Cardiac septum (tissue), 1 donor: Measurements from ENCODE around the gene ASB2. TPM values are rescaled to one million over a fixed set of nuclear protein-coding genes. Genes with fewer than 3 reads are reported as not detected.

Experiments used
- DNase-seq: peaks from one replicate; pipeline ENCODE4 v3.0.0-alpha.2; 2020; ENCODE audit warnings: low spot score
- intact Hi-C: fragments of 100-400 bp; cut with DNase I; formaldehyde crosslinking; loops from one replicate; pipeline ENCODE4 v1.14.0; 2022
- total RNA-seq: library from RNA; stranded (reverse); fragmentation: NEBNext Ultra II Directional; extraction: Animal tissue kit (Norgen Biotek cat#: 25700); gene quantifications from one replicate; pipeline ENCODE4 v1.2.1, GENCODE V29; 2021
- donor health status: DM: no; HTN: no; CAD: no.

ASB2 gene
- total RNA-seq, 1 donor from 2014 or later = 156 TPM

- DNase-seq = no peak
- intact Hi-C loops = no loop called here
These were observed 10.4 kb downstream of the ASB2 start for GRCh38 chr14:93965946-93966474.

- no peak for DNase-seq
- intact Hi-C loops = no loop called here
These were observed 11.0 kb downstream of the ASB2 start for GRCh38 chr14:93965287-93965821.

GRCh38 chr14:93964820-93965286, 11.5 kb downstream of the ASB2 start:
- DNase-seq = no peak
- intact Hi-C loops = no loop called here

GRCh38 chr14:93964281-93964680, 12.1 kb downstream of the ASB2 start:
- DNase-seq = no peak
- intact Hi-C loops = no loop called here

GRCh38 chr14:93963692-93964091, 12.7 kb downstream of the ASB2 start:
- DNase-seq = no peak
- intact Hi-C loops = no loop called here

DNA sequence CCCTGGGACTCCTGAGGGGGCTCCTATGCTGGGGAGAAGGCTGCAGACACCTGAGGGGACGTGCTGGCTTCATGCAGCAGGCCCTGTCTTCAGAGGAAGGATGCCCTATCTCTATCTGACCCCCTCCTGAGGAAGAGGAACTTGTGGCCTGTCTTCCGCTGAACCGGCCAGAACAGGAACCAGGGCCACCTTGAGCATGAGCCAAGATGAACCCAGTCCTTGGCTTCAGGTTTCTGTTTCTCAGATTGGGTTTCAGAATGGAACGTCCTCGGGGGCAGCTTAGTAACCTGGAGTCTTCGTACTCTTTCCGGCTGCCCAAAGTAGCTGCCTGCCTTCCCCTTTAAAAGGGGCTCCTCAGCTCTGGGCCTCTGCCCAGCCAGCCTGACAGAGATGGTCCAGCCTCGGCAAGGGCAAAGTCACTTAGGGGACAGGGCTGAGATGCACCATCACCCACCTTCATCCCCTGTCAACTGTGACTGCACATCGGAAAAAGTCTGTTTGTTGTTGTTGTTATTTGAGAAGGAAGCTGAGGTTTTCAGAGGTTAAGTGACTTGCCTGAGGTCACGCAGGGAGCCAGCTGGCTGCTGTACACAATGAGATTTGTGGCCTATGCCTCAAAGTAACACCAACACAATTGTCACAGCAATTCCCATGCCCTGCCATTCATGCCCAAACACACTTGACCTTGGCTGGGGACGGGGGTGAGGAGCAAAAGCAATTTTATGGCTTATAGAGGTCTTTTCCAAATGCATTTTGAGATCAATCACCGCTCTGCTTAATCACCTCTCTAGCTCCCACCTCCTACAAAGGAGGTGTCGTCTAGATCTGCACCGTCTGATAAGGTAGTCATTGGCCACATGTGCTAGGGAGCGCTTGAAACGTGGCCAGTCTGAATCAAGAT, 13.4 kb downstream of the ASB2 start:
- no peak for DNase-seq
- intact Hi-C loops = no loop called here

- intact Hi-C loops = no loop called here
- no peak for DNase-seq
These were observed 14.8 kb downstream of the ASB2 start for GRCh38 chr14:93961620-93962019.

DNA sequence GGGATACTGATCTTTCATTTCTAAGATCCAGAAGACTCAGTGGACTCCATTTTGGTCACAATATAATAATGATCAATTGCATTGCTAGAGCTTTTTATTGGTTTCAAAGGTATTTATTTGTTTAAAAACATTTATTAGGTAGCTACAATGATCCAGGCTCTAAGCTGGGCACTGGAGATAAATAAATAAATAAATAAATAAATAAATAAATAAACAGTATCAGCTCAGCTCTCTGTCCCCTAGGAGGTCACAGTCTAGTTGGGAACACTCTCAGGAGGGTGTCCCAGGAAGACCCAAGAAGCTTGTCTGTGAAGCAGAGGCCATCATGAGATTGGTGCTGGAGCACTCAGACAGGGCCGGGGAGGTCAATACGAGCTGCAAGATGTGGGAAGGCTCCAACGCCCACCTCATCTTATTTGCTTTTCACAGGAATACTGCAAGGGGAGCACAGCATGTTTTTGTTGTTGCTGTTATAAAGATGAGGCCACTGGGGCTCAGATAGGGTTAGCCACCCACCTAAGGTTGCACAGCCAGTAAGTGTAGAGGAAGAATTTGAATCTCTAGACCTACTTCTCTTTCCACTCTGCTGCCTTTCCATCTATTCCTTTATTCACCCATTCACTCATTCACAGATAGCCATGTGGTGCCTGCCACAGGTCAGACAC, 15.5 kb downstream of the ASB2 start:
- intact Hi-C loops = no loop called here
- no peak for DNase-seq

- intact Hi-C loops = no loop called here
- no peak for DNase-seq
These were observed 16.3 kb downstream of the ASB2 start for GRCh38 chr14:93960108-93960475.

DNA sequence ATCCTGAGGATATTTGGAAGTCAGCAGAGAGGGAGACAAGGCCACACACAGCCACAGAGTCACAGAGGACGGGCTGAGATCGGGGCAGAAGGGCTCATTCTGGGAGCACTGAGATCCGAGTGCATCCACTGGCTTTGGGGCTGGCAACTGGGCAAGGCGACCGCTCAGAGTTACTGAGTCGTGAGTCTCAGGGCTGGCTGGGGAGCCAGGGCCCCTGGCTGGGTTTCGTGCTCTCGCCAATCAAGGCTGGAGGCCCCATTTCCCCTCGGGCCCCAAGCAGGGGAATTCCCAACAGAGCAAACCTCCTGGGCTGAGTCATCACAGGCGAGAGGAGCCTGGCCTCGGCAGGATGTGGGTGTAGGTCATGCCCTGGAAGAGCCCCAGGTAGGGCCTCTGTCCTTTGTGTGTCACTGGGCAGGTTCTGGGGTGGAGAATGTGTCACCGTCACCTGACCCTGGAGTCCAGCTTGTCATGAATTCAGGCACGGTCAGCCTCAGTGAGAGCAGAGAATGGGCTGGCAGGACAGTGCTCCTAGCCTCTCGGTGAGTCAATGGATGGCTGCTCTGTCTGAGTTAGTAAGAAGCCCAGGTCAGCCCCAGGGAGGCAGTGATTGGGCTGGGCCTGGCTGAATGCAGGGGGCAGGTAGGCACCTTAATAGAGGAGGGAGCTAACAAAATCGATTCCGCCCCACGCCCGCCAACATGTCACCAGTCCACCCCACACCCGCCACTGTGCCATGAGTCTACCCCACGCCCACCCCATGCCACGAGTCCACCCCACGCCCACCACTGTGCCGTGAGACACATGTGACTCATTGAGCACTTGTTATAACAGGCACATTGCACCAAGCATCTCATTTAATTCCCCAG, 16.9 kb downstream of the ASB2 start:
- DNase-seq = peak; percentile 87
- intact Hi-C loops = loop anchor here (5.0 kb wide), 1 partner anchor 38 kb away; the partner anchor contains the start of gene CCDC197

GRCh38 chr14:93958567-93959238, 17.7 kb downstream of the ASB2 start:
- no peak for DNase-seq
- intact Hi-C loops = loop anchor here (5.0 kb wide), 1 partner anchor 39 kb away; the partner anchor contains the start of gene CCDC197

GRCh38 chr14:93957751-93958566, 18.4 kb downstream of the ASB2 start:
- intact Hi-C loops = loop anchor here (2.0 to 5.0 kb wide), 2 partner anchors 19 to 39 kb away; partner anchors contain the start of genes ASB2 and CCDC197
- DNase-seq = no peak

- no peak for DNase-seq
- intact Hi-C loops = loop anchor here (2.0 to 5.0 kb wide), 2 partner anchors 19 to 40 kb away; partner anchors contain the start of genes ASB2 and CCDC197
These were observed 19.0 kb downstream of the ASB2 start for GRCh38 chr14:93957333-93957710.

DNA sequence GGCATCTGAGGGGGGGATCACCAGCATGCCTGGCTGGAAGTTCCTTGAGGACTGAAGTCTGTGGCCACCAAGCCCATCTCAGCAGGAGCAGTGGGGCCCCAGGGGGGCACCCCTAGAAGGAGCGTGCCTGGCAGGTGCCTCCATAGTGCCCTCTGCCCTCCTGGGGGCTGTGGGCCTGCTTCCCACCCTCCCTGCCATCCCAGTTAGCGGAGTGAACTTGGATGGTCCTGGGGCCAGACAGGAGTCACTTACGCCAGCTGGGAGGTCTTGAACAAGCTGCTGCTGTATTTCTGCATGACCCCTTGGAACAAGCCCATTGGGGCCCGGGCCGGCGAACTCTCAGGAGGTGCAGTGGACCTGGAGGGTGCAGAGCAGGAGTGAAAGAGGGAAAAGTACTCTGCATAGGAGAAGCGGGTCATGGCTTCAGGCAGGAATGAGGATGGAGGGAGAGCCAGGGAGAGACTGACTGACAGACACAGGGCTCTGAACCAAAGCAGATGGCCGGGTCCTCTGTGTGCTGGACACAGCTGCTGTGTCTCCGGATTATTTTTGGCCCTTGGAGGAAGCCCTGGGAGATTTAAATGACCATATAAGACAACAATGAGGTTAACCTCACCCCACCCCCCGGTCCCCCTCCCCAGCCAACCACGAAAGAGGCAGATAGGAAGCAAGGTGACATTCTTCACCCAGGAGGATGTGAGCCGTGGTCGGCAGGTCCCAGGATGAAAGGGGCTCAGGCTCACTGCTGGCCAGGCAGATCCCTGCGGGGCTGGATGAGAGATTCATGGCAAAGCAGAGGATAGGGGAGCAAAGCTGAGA, 19.6 kb downstream of the ASB2 start:
- intact Hi-C loops = loop anchor here (2.0 to 5.0 kb wide), 2 partner anchors 20 to 41 kb away; partner anchors contain the start of genes ASB2 and CCDC197
- no peak for DNase-seq

DNA sequence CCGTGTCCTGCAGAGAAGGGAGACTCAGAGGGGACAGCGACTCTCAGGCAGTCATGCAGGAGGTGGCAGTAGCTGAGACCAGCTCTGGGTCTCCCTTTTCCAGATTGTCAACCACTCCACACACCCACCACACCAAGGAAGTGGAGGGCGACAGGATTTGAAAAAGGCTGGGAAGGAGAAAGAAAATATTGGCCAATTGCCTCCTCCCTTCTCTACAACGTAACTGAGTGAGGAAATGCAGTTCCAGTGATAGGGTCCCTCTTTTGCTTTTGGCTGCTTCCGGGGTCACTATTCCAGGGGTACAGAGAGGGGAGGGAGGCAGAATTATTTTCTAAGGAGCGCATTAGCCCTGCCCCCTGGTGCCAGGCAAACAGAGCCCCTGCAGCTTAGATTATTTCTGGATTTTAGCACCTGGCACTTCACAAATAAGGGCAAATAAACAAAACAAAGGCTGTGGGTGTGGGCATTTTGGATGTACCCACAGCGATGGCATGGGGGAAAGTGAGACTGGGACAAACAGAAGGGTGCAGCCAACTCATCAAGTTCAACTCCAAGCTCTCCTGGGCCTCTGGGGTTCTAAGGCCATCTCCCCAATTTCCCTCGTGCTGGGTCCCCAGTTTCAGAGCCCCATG, 20.4 kb downstream of the ASB2 start:
- no peak for DNase-seq
- intact Hi-C loops = loop anchor here (2.0 to 5.0 kb wide), 2 partner anchors 21 to 41 kb away; partner anchors contain the start of genes ASB2 and CCDC197
